Natural killer cell (primary cell): ENCODE data around the gene SLC19A3. TPM values are rescaled to one million over a fixed set of nuclear protein-coding genes. Genes with fewer than 3 reads are reported as not detected.

Experiments used
- ATAC-seq, 3 donors: fragments of 150-1000 bp in 2 of 3; fragments of 200-7000 bp in 1 of 3; cut with Tn5 transposase; 1 replicate in 1 of 3; 2 replicates in 2 of 3; pipeline ENCODE4 v1.10.0; 2021; ENCODE audit warnings: mild to moderate bottlenecking in 2 of 3, moderate library complexity in 2 of 3
- DNase-seq, 2 donors: peaks; one replicate each; pipeline versions ENCODE4 v3.0.0 to v3.0.0-alpha.2; 2013 to 2021; ENCODE audit warnings: mixed read lengths in 1 of 2
- H3K27ac ChIP-seq: one replicate; pipeline ENCODE4 v1.5.1; 2013; ENCODE audit warnings: mild to moderate bottlenecking, low read length
- H3K27me3 ChIP-seq: one replicate; pipeline ENCODE4 v1.6.1; 2013; ENCODE audit warnings: low read length; ENCODE audit not compliant: control insufficient read depth, insufficient read depth
- H3K36me3 ChIP-seq: one replicate; pipeline ENCODE4 v1.6.1; 2013; ENCODE audit warnings: low read length; ENCODE audit not compliant: control insufficient read depth, insufficient read depth
- H3K4me1 ChIP-seq: one replicate; pipeline ENCODE4 v1.6.1; 2013; ENCODE audit warnings: low read length; ENCODE audit not compliant: control insufficient read depth, insufficient read depth
- H3K4me3 ChIP-seq: one replicate; pipeline ENCODE4 v1.5.1; 2013; ENCODE audit warnings: low read length
- H3K9me3 ChIP-seq: one replicate; pipeline ENCODE4 v1.6.1; 2013; ENCODE audit warnings: low read length; ENCODE audit not compliant: control insufficient read depth, insufficient read depth
- H3K27ac Mint-ChIP-seq, 2 donors: one replicate each; pipeline ENCODE4 v1.8.0; 2022; ENCODE audit warnings: mild to moderate bottlenecking in 2 of 2, mixed read lengths in 2 of 2, moderate library complexity in 1 of 2
- H3K27me3 Mint-ChIP-seq, 2 donors: one replicate each; pipeline ENCODE4 v1.8.0; 2022; ENCODE audit warnings: low read depth in 2 of 2, mixed read lengths in 2 of 2
- H3K36me3 Mint-ChIP-seq: one replicate; pipeline ENCODE4 v1.8.0; 2022; ENCODE audit warnings: mixed read lengths
- H3K4me1 Mint-ChIP-seq, 2 donors: one replicate each; pipeline ENCODE4 v1.8.0; 2022; ENCODE audit warnings: mixed read lengths in 2 of 2
- H3K4me3 Mint-ChIP-seq: one replicate; pipeline ENCODE4 v1.8.0; 2022; ENCODE audit warnings: mild to moderate bottlenecking, moderate library complexity, mixed read lengths
- H3K9me3 Mint-ChIP-seq, 2 donors: one replicate each; pipeline ENCODE4 v1.8.0; 2022; ENCODE audit warnings: mixed read lengths in 2 of 2
- WGBS: methylation state at CpG from one replicate; pipeline ENCODE4 v1.1.7; 2013; ENCODE audit warnings: missing lambda C conversion rate; ENCODE audit not compliant: insufficient coverage; 5-methylcytosine and 5-hydroxymethylcytosine counted together
- intact Hi-C: fragments of 100-400 bp; cut with micrococcal nuclease; formaldehyde crosslinking; loops from one replicate; pipeline ENCODE4 v1.14.2; 2022
- total RNA-seq, 4 donors: library from RNA; stranded (reverse); fragments of 120-200 nt in 1 of 4; gene quantifications; one replicate each; pipeline versions ENCODE4 v1.2.3 to v1.2.4, GENCODE V29; 2013 to 2022
- TF ChIP-seq, protein P1 (sequence below): fragments of 200-600 bp; IDR thresholded peaks from one replicate; pipeline ENCODE4 v1.8.0; 2022; ENCODE audit warnings: antibody characterized with exemption

Gene SLC19A3
- total RNA-seq, 3 donors from 2014 or later (not counting 1 experiment from before 2014, with no cell fraction given): not detected

GRCh38 chr2:227657199-227657845 lies 60.5 kb downstream of the SLC19A3 start:
- ATAC-seq: no peak
- H3K4me3 Mint-ChIP-seq: no peak overlapping the region
- WGBS: 98% methylated on average over 8 of the region's 8 CpGs
- Histone ChIP-seq H3K27ac (no peak overlapping the region), H3K4me3 (no peak overlapping the region), H3K36me3 (no peaks in the 10 kb centered on the region), H3K4me1 (no peaks in the 10 kb centered on the region), H3K27me3 (no peaks in the 10 kb centered on the region), H3K9me3 (no peaks in the 10 kb centered on the region)
- no peaks in the 10 kb centered on the region for H3K9me3 Mint-ChIP-seq
- TF ChIP-seq, protein P1, sequence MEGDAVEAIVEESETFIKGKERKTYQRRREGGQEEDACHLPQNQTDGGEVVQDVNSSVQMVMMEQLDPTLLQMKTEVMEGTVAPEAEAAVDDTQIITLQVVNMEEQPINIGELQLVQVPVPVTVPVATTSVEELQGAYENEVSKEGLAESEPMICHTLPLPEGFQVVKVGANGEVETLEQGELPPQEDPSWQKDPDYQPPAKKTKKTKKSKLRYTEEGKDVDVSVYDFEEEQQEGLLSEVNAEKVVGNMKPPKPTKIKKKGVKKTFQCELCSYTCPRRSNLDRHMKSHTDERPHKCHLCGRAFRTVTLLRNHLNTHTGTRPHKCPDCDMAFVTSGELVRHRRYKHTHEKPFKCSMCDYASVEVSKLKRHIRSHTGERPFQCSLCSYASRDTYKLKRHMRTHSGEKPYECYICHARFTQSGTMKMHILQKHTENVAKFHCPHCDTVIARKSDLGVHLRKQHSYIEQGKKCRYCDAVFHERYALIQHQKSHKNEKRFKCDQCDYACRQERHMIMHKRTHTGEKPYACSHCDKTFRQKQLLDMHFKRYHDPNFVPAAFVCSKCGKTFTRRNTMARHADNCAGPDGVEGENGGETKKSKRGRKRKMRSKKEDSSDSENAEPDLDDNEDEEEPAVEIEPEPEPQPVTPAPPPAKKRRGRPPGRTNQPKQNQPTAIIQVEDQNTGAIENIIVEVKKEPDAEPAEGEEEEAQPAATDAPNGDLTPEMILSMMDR: no peak
- DNase-seq: no peak
- peaks cover 0 to 4% of the 10 kb centered on the region in 2 donors for H3K27me3 Mint-ChIP-seq
- no peak overlapping the region for H3K27ac Mint-ChIP-seq
- H3K36me3 Mint-ChIP-seq: no peaks in the 10 kb centered on the region
- intact Hi-C loops: no loop called here
- H3K4me1 Mint-ChIP-seq: no peaks in the 10 kb centered on the region

DNA sequence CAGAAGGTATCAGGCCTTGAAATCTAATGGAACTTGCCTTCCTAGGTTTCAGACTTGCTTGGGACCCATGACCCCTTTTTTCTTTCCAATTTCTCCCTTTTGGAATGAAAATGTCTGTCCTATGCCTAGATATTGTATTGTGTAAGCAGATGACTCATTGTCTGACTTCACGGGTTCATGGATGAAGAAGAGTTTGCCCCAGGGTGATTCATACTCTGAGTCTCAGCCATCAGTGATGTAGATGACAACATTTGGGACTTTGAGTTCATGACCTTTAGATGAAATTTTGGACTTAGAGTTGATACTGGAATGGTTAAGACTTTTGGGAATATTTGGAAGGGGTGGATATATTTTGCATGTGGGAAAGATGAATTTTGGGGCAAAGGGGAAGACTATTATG lies 62.4 kb downstream of the SLC19A3 start:
- ATAC-seq (no peak), DNase-seq (no peak)
- Mint-ChIP-seq H3K4me3 (no peak overlapping the region), H3K9me3 (no peaks in the 10 kb centered on the region), H3K27ac (no peak overlapping the region), H3K4me1 (no peaks in the 10 kb centered on the region), H3K27me3 (peaks cover 0 to 4% of the 10 kb centered on the region in 2 donors), H3K36me3 (no peaks in the 10 kb centered on the region)
- H3K4me3 ChIP-seq: no peak overlapping the region
- H3K27me3 ChIP-seq: no peaks in the 10 kb centered on the region
- H3K36me3 ChIP-seq: no peaks in the 10 kb centered on the region
- no peaks in the 10 kb centered on the region for H3K9me3 ChIP-seq
- intact Hi-C loops: no loop called here
- TF ChIP-seq, protein P1: no peak
- no peaks in the 10 kb centered on the region for H3K4me1 ChIP-seq
- H3K27ac ChIP-seq: no peak overlapping the region
- WGBS: 71% methylated on average over 1 of the region's 1 CpG

GRCh38 chr2:227654426-227654825 lies 63.4 kb downstream of the SLC19A3 start:
- no peak for ATAC-seq
- DNase-seq: no peak
- intact Hi-C loops: no loop called here
- no peaks in the 10 kb centered on the region for H3K9me3 ChIP-seq
- Mint-ChIP-seq H3K4me3 (no peak overlapping the region), H3K4me1 (no peaks in the 10 kb centered on the region), H3K9me3 (no peaks in the 10 kb centered on the region), H3K36me3 (no peaks in the 10 kb centered on the region), H3K27ac (no peak overlapping the region), H3K27me3 (peaks cover 0 to 4% of the 10 kb centered on the region in 2 donors)
- H3K4me1 ChIP-seq: no peaks in the 10 kb centered on the region
- no peak overlapping the region for H3K27ac ChIP-seq
- 62% methylated on average over 1 of the region's 1 CpG for WGBS
- H3K36me3 ChIP-seq: no peaks in the 10 kb centered on the region
- H3K4me3 ChIP-seq: no peak overlapping the region
- H3K27me3 ChIP-seq: no peaks in the 10 kb centered on the region
- TF ChIP-seq, protein P1: no peak

GRCh38 chr2:227653419-227653818 lies 64.4 kb downstream of the SLC19A3 start:
- Histone ChIP-seq H3K27ac (no peak overlapping the region), H3K27me3 (no peaks in the 10 kb centered on the region), H3K4me1 (no peaks in the 10 kb centered on the region), H3K4me3 (no peak overlapping the region), H3K9me3 (no peaks in the 10 kb centered on the region), H3K36me3 (no peaks in the 10 kb centered on the region)
- no peak for ATAC-seq
- 81% methylated on average over 3 of the region's 4 CpGs for WGBS
- intact Hi-C loops: no loop called here
- Mint-ChIP-seq H3K4me3 (no peak overlapping the region), H3K27ac (no peak overlapping the region), H3K36me3 (no peaks in the 10 kb centered on the region), H3K9me3 (no peaks in the 10 kb centered on the region), H3K27me3 (peaks cover 0 to 4% of the 10 kb centered on the region in 2 donors), H3K4me1 (no peaks in the 10 kb centered on the region)
- no peak for DNase-seq
- TF ChIP-seq, protein P1: no peak
